OCI-LY3 (cell line): ENCODE measurements around the gene PDE3A.

Experiments
- CTCF ChIP-seq: fragments of 200-600, 300-600 bp; sonication (generic); IDR thresholded peaks from 2 replicates; pipeline ENCODE4 v1.5.1; 2014; ENCODE audit warnings: antibody characterized with exemption, low read length, low read depth
- EZH2phosphoT487 ChIP-seq: fragments of 200-600 bp; shearing (Covaris generic); IDR thresholded peaks from 2 replicates; pipeline ENCODE4 v1.6.1; 2018; ENCODE audit warnings: antibody characterized with exemption, mixed run types, low read depth

- TF ChIP-seq CTCF, result no peak
- TF ChIP-seq EZH2phosphoT487, result no peak
These were observed 313.0 kb downstream of the PDE3A start for GRCh38 chr12:20681334-20681733.
